DOHH2 (cell line): ENCODE measurements around the gene VAC14.

ENCODE experiments used
- EZH2phosphoT487 ChIP-seq: fragments of 200-600 bp; sonication (generic); IDR thresholded peaks from 2 replicates; pipeline ENCODE4 v1.6.1; 2017; ENCODE audit warnings: borderline replicate concordance, mild to moderate bottlenecking, antibody characterized with exemption, low read length, moderate library complexity, mixed read lengths
- TF ChIP-seq, protein P1 (sequence below): fragments of 200-600 bp; sonication (generic); IDR thresholded peaks from one replicate; pipeline ENCODE4 v1.5.1; 2014; ENCODE audit warnings: antibody characterized with exemption, mild to moderate bottlenecking, low read depth, low read length; ENCODE audit not compliant: poor library complexity, severe bottlenecking

DNA sequence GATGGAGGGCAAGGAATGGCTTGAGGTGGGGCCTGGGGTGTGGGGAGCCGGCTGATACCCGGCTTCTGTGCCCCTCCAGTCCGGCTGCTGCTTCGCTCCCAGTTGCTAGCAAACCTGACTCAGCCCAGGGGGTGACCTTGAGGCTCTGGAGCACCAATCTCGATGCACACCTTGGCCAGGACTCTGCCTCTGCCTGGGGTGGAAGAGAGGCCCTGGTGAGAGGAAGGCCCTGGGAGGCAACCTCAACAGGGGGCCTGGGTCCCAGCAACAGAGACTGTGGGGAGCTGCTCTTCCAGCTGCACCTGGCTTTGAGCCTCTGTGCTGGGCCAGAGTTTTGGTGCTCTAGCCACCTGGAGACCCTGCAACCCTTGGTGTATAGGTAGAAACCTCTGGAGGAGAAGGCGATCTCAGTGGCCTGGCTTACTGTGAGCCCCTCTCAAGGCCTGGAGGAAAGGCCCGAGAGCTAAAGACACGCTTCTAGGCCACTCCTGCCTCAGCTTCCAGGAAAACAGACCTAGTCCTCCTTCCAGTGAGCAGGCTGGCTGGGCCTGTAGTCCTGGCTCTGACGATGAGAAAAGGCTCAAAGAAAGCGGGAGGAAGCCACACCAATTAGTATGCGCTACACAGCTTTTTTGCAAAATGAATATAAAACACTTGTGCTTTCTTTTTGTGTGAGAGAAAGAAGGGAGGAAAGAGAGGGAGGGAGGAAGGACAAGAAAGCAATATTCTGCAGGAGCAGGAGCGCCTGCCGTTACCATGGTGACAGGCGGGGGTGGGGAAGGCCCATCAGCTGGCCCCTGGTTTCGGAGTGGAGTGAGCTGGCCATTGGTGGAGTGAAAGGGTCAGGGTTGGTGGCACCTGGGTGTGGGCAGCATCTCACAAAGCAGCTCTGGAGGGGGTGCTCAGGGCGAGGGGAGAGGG lies 51.0 kb downstream of the VAC14 start:
- TF ChIP-seq, protein P1, sequence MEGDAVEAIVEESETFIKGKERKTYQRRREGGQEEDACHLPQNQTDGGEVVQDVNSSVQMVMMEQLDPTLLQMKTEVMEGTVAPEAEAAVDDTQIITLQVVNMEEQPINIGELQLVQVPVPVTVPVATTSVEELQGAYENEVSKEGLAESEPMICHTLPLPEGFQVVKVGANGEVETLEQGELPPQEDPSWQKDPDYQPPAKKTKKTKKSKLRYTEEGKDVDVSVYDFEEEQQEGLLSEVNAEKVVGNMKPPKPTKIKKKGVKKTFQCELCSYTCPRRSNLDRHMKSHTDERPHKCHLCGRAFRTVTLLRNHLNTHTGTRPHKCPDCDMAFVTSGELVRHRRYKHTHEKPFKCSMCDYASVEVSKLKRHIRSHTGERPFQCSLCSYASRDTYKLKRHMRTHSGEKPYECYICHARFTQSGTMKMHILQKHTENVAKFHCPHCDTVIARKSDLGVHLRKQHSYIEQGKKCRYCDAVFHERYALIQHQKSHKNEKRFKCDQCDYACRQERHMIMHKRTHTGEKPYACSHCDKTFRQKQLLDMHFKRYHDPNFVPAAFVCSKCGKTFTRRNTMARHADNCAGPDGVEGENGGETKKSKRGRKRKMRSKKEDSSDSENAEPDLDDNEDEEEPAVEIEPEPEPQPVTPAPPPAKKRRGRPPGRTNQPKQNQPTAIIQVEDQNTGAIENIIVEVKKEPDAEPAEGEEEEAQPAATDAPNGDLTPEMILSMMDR: no peak
- no peak for TF ChIP-seq EZH2phosphoT487
